ENCODE data around the gene GNA14. TPM values are rescaled to one million over a fixed set of nuclear protein-coding genes. Genes with fewer than 3 reads are reported as not detected.
"Not testable (repeated sequence)": the region's sequence is repeated elsewhere in the genome, so short reads cannot be mapped to it uniquely, and the experiment has no call there.

Gene GNA14
- total RNA-seq, 1 donor from 2014 or later, result not detected

DNA sequence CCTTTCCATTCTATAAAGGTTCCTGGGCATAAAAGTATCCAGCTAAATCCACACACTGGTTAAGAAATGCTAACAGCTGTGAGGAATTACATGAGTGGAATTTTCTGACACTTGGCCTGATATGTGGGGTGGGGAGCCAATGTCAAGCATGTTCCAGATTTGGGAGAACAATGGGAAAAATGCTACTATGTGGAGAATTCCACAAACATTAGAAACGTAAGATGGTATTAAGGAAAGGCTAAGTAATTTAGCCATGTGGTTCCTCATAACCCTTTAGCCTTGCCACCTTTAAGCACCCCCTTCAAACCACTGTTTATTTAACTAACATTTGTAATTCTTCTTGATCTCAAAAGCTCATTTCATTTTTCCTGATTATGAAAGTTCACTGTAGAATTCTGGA, 149.2 kb downstream of the GNA14 start:
- Mint-ChIP-seq H3K4me1 (ENCODE audit: unreplicated experiment) (peaks cover 54% of the 10 kb centered on the region), H3K36me3 (ENCODE audit: unreplicated experiment) (no peaks in the 10 kb centered on the region), H3K27me3 (ENCODE audit: unreplicated experiment) (no peaks in the 10 kb centered on the region), H3K9me3 (ENCODE audit: unreplicated experiment) (no peaks in the 10 kb centered on the region), H3K27ac (ENCODE audit: unreplicated experiment) (peak overlapping the region; percentile 68), H3K4me3 (ENCODE audit: unreplicated experiment) (no peak overlapping the region)
- TF ChIP-seq, protein P1, sequence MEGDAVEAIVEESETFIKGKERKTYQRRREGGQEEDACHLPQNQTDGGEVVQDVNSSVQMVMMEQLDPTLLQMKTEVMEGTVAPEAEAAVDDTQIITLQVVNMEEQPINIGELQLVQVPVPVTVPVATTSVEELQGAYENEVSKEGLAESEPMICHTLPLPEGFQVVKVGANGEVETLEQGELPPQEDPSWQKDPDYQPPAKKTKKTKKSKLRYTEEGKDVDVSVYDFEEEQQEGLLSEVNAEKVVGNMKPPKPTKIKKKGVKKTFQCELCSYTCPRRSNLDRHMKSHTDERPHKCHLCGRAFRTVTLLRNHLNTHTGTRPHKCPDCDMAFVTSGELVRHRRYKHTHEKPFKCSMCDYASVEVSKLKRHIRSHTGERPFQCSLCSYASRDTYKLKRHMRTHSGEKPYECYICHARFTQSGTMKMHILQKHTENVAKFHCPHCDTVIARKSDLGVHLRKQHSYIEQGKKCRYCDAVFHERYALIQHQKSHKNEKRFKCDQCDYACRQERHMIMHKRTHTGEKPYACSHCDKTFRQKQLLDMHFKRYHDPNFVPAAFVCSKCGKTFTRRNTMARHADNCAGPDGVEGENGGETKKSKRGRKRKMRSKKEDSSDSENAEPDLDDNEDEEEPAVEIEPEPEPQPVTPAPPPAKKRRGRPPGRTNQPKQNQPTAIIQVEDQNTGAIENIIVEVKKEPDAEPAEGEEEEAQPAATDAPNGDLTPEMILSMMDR (IDR thresholded peaks at IDR 0.05), result no peak
- DNase-seq (ENCODE audit: extremely low spot score, unreplicated experiment), result no peak

DNA sequence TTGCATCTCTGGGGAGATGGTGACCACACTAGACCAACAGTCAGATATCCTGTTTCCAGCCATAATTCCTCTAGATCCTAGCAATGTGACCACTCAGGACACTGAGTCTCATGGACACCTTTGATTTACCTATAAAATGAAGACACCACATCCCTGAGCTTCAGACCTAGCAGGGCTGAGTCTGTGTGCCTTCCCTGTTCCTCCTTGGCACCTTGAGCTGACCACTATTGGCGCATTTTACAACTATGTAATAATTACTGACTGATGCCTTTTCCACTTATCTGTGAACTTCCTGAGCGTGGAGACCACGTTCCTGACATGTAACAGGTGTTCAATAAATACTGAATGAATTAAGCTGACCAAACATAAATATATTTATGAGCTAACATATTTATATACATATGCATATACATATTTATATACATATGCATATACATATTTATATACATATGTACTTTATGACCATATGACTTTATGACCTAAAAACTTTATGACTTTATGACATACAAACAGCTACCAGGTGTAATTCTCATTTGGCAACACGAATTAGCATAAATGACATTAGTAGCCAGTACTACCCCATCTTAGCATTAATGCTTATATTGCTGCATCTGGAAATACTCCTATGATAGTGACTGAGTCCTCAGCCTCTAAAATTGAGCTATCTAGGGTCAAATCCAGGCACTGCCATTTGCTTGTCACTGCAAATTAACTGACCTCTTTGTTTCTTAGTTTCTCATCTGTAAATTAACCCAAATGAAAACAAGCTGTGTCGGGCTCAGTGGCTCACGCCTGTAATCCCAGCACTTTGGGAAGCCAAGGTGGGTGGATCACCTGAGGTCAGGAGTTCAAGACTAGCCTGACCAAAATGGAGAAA, 150.6 kb downstream of the GNA14 start:
- Mint-ChIP-seq H3K9me3 (ENCODE audit: unreplicated experiment) (no peaks in the 10 kb centered on the region), H3K27ac (ENCODE audit: unreplicated experiment) (peak overlapping the region; percentile 24), H3K4me3 (ENCODE audit: unreplicated experiment) (no peak overlapping the region), H3K4me1 (ENCODE audit: unreplicated experiment) (peaks cover 45% of the 10 kb centered on the region), H3K36me3 (ENCODE audit: unreplicated experiment) (peaks cover 2% of the 10 kb centered on the region), H3K27me3 (ENCODE audit: unreplicated experiment) (no peaks in the 10 kb centered on the region)
- no peak for DNase-seq (ENCODE audit: extremely low spot score, unreplicated experiment)
- TF ChIP-seq, protein P1 (IDR thresholded peaks at IDR 0.05), result no peak

DNA sequence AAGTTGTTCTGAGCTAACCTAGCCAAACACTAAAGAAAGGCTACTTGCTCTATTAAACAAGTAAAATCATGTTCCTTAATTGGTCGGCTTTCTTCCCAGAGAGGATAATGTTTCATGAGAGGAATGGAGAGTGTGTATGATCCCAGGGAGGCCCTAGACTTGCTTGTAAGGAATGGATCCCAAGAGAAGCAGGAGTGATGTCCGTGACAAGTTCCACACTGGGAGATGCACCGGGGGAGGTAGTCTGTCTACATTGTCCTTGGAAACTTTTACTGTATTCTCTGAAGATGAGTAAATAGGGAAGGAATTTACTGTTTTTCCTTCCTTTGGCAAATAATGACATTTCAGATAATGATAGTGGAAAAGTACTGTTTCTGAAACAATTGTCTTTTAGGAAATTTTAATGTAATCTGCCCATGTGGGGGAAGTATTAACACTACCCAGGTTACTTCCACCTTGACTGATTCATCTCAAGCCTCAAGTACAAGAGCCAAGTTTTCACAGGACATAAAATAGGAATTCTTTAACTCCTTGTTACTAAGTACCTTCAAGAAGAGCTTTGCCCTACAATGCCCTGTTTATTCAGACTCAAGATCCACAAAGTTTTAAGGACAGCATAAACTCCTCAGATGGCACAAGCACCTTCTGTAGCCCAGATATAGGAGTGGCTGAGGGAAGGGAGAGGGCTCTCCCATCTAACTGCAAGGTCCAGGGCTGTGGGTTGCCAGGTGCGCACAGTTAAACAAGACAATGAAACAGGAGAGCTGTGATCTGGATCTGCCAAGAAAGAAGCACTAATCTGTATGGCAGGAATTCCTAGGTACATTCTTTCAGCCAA, 152.1 kb downstream of the GNA14 start:
- TF ChIP-seq, protein P1 (IDR thresholded peaks at IDR 0.05), result no peak
- no peaks in the 10 kb centered on the region for H3K27me3 Mint-ChIP-seq (ENCODE audit: unreplicated experiment)
- no peak for DNase-seq (ENCODE audit: extremely low spot score, unreplicated experiment)
- peak overlapping the region; percentile 78 for H3K27ac Mint-ChIP-seq (ENCODE audit: unreplicated experiment)
- H3K36me3 Mint-ChIP-seq (ENCODE audit: unreplicated experiment), result peaks cover 2% of the 10 kb centered on the region
- peaks cover 39% of the 10 kb centered on the region for H3K4me1 Mint-ChIP-seq (ENCODE audit: unreplicated experiment)
- peaks cover 10% of the 10 kb centered on the region for H3K9me3 Mint-ChIP-seq (ENCODE audit: unreplicated experiment)
- H3K4me3 Mint-ChIP-seq (ENCODE audit: unreplicated experiment), result no peak overlapping the region

DNA sequence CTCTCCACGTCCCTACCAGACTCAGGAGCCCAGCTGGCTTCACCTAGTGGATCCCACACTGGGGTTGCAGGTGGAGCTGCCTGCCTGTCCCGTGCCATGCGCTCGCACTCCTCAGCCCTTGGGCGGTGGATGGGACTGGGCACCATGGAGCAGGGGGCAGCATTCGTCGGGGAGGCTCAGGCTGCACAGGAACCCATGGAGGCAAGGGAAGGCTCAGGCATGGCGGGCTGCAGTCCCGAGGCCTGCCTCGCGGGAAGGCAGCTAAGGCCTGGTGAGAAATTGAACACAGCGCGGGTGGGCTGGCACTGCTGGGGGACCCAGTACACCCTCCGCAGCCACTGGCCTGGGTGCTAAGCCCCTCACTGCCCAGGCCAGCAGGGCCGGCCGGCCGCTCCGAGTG, 157.8 kb downstream of the GNA14 start:
- not testable (repeated sequence) for H3K36me3 Mint-ChIP-seq (ENCODE audit: unreplicated experiment); H3K4me3 Mint-ChIP-seq (ENCODE audit: unreplicated experiment); H3K27ac Mint-ChIP-seq (ENCODE audit: unreplicated experiment); H3K27me3 Mint-ChIP-seq (ENCODE audit: unreplicated experiment); H3K4me1 Mint-ChIP-seq (ENCODE audit: unreplicated experiment); DNase-seq (ENCODE audit: extremely low spot score, unreplicated experiment)
- peaks cover 16% of the 10 kb centered on the region for H3K9me3 Mint-ChIP-seq (ENCODE audit: unreplicated experiment)

DNA sequence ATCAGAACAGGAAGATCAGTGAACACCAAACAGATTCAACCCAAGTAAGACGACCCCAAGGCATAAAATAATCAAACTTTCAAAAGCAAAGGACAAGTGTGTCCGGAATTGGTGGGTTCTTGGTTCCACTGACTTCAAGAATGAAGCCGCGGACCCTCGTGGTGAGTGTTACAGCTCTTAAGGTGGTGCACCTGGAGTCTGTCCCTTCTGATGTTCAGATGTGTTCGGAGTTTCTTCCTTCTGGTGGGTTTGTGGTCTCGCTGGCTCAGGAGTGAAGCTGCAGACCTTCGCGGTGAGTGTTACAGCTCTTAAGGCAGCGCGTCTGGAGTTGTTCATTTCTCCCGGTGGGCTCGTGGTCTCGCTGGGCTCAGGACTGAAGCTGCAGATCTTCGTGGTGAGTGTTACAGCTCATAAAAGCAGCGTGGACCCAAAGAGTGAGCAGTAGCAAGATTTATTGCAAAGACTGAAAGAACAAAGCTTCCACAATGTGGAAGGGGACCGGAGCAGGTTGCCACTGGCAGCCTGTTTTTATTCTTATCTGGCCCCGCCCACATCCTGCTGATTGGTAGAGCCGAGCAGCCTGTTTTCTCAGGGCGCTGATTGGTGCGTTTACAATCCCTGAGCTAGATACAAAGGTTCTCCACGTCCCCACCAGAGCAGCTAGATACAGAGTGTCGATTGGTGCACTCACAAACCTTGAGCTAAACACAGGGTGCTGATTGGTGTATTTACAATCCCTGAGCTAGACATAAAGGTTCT, 158.5 kb downstream of the GNA14 start:
- H3K4me3 Mint-ChIP-seq (ENCODE audit: unreplicated experiment); H3K27ac Mint-ChIP-seq (ENCODE audit: unreplicated experiment); H3K27me3 Mint-ChIP-seq (ENCODE audit: unreplicated experiment); H3K36me3 Mint-ChIP-seq (ENCODE audit: unreplicated experiment); DNase-seq (ENCODE audit: extremely low spot score, unreplicated experiment); H3K4me1 Mint-ChIP-seq (ENCODE audit: unreplicated experiment): not testable (repeated sequence)
- peaks cover 19% of the 10 kb centered on the region for H3K9me3 Mint-ChIP-seq (ENCODE audit: unreplicated experiment)
